Stimulated activated CD8-positive, alpha-beta memory T cell treated with anti-CD3 and anti-CD28 coated beads, Interleukin-4, amount 100 ng/mL, for 24 hours (primary cell): ENCODE results near the gene HMGA1.

Experiments used
- DNase-seq: peaks from one replicate; pipeline ENCODE4 v3.0.0-alpha.2; 2020; ENCODE audit warnings: low read depth

The HMGA1 gene

DNA sequence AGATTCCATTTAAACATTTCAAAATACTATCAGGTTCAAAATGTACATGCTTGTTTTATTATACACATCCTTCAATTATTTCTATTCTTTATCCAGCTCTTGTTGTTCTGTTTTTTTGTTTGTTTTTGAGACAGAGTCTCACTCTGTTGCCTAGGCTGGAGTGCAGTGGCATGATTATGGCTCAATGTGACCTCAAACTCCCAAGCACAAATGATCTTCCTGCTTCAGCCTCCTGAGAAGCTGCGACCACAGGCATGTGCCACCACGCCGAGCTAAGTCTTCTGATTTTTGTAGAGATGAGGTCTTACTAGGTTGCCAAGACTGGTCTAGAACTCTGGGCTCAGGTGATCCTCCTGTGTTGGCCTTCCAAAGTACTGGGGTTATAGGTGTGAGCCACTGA, 56.3 kb downstream of the HMGA1 start:
- no peak for DNase-seq

DNA sequence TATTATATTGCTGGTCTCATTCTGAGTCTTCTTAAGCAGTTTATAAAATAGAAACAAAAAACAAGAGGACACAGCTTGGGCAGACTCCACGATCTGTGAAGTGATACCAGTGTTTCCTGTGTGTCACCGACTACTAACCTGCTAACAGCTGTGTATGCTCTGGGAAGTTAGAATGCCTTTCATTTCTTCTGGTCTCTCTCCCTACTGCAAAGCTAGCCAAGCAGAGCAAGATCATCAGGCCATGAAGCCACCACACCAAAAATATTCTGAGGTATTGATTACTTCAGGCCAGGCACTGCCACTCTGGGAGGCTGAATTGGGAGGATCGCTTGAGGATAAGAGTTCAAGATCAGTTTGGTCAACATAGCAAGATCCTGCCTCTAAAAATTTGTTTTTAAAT, 59.0 kb downstream of the HMGA1 start:
- no peak for DNase-seq
